Spleen (tissue), 7 donors: ENCODE measurements around the gene NT5DC4.

Source experiments
- CTCF ChIP-seq, 11 experiments: fragments of 200-600 bp in 7 of 11; fragments of 450-650 bp in 4 of 11; sonication (generic) in 4 of 11; IDR thresholded peaks in 8 of 11; conservative IDR thresholded peaks in 3 of 11; 1 replicate in 7 of 11; 2 replicates in 4 of 11; pipeline versions ENCODE4 v1.4.0 to v1.8.0; 2016 to 2021; ENCODE audit warnings: antibody characterized with exemption in 11 of 11, inconsistent platforms in 4 of 11, mild to moderate bottlenecking in 1 of 11
- POLR2A ChIP-seq, 3 donors: fragments of 450-650 bp; IDR thresholded peaks; one replicate each; pipeline ENCODE4 v1.5.1; 2017; ENCODE audit warnings: antibody characterized with exemption in 3 of 3, mild to moderate bottlenecking in 1 of 3
- donor health status: DM: no; HTN: no; CAD: no; lungs with moderate emphysema.
- donor health status: DM: no; HTN: no; CAD: no.
- donor health status: DM: no; HTN: no; CAD: no.

- no peak for TF ChIP-seq POLR2A (IDR thresholded peaks at IDR 0.05)
- no peak for TF ChIP-seq CTCF (IDR thresholded peaks at IDR 0.05 in 8 of 11, conservative IDR thresholded peaks at IDR 0.05 in 3 of 11)
Measured at GRCh38 chr2:112779598-112779997, 58.8 kb downstream of the NT5DC4 start.
